ENCODE data around the gene MYF5. TPM values are rescaled to one million over a fixed set of nuclear protein-coding genes. Genes with fewer than 3 reads are reported as not detected.

Gene MYF5
- polyA plus RNA-seq, 3 donors, result not detected

DNA sequence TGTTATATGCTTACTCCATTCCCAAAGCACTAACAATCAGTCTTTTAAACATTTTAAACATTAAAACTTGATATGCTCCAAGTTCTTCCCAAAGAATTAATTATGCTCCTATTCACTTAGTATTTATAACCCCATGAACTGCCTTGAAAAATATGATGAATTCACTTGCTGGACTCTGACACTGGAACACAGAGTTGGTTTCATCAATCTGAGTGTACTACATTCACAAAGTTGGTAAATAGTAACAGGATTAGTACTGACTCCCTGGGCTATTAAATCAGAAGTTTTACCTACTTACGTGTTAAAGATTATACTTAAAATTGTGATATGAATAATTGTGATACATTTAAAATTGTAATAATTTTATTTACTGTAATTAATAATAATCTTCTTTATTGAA, 26.6 kb upstream of the MYF5 start:
- intact Hi-C loops (cut with micrococcal nuclease), result no loop called here
- no peaks in the 10 kb centered on the region for H3K27me3 ChIP-seq (ENCODE audit: control insufficient read depth in 2 of 2, insufficient read depth in 2 of 2, low read length in 2 of 2)
- no CpG with 5 or more reads among the region's 1 CpG for WGBS (ENCODE audit: insufficient coverage)
- no peak overlapping the region for H3K4me3 ChIP-seq (replicated peaks in 1 of 3; ENCODE audit: low read depth in 2 of 3, low read length in 3 of 3)
- H3K4me1 Mint-ChIP-seq, result no peaks in the 10 kb centered on the region
- no peak overlapping the region for H2AFZ ChIP-seq (ENCODE audit: insufficient read depth, low read depth, low read length, poor library complexity, severe bottlenecking)
- no peak overlapping the region for H3K27ac ChIP-seq (ENCODE audit: low read depth in 1 of 2, low read length in 2 of 2)
- peaks cover 0 to 2% (median 0%) of the 10 kb centered on the region in 3 donors for H3K27me3 Mint-ChIP-seq (ENCODE audit: low read depth in 3 of 3)
- no peak overlapping the region for H3K27ac Mint-ChIP-seq
- DNase-seq, result no peak
- no peaks in the 10 kb centered on the region for H3K79me2 ChIP-seq (ENCODE audit: insufficient read depth, low read length)
- no peaks in the 10 kb centered on the region for H3K36me3 Mint-ChIP-seq
- no peak overlapping the region for H3K9ac ChIP-seq (ENCODE audit: insufficient read depth, low read length, poor library complexity, severe bottlenecking)
- H3K9me3 Mint-ChIP-seq, result no peaks in the 10 kb centered on the region
- H3K4me1 ChIP-seq (ENCODE audit: control insufficient read depth in 1 of 2, insufficient read depth in 2 of 2, low read length in 2 of 2), result no peaks in the 10 kb centered on the region
- H3K4me2 ChIP-seq (replicated peaks; ENCODE audit: extremely low read depth, low read length, poor library complexity, severe bottlenecking), result no peak overlapping the region
- H3K36me3 ChIP-seq (replicated peaks in 1 of 2; ENCODE audit: control insufficient read depth in 1 of 2, insufficient read depth in 2 of 2, low read length in 2 of 2), result no peaks in the 10 kb centered on the region
- no peak overlapping the region for H3K4me3 Mint-ChIP-seq
- no peaks in the 10 kb centered on the region for H3K9me3 ChIP-seq (replicated peaks in 1 of 2; ENCODE audit: control insufficient read depth in 1 of 2, insufficient read depth in 1 of 2, low read length in 2 of 2)
- no peak for TF ChIP-seq CTCF (IDR thresholded peaks at IDR 0.05)
- H4K20me1 ChIP-seq (ENCODE audit: insufficient read depth, low read length), result no peaks in the 10 kb centered on the region

DNA sequence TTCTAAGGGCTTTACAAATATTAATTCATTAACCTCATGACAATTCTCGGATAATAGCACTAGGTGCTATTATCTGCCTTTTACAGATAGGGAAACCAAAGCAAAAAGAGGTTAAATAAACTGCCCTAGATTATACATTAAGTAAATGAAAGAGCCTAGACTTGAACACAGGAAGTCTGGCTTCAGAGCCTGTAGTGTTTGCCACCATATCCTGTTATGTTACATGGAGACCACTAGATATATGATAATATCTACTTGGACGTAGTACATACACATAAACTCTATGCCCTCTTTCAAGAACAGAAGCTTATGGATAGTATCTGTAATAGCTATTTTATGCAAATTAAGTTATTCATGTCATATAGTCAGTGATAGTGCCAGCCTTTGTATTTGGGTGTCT, 26.2 kb upstream of the MYF5 start:
- no peak overlapping the region for H3K27ac Mint-ChIP-seq
- H3K9ac ChIP-seq (ENCODE audit: insufficient read depth, low read length, poor library complexity, severe bottlenecking), result no peak overlapping the region
- H3K9me3 Mint-ChIP-seq, result no peaks in the 10 kb centered on the region
- no peaks in the 10 kb centered on the region for H3K79me2 ChIP-seq (ENCODE audit: insufficient read depth, low read length)
- H3K27ac ChIP-seq (ENCODE audit: low read depth in 1 of 2, low read length in 2 of 2), result no peak overlapping the region
- no peaks in the 10 kb centered on the region for H3K9me3 ChIP-seq (replicated peaks in 1 of 2; ENCODE audit: control insufficient read depth in 1 of 2, insufficient read depth in 1 of 2, low read length in 2 of 2)
- H2AFZ ChIP-seq (ENCODE audit: insufficient read depth, low read depth, low read length, poor library complexity, severe bottlenecking), result no peak overlapping the region
- no peak for TF ChIP-seq CTCF (IDR thresholded peaks at IDR 0.05)
- H3K36me3 ChIP-seq (replicated peaks in 1 of 2; ENCODE audit: control insufficient read depth in 1 of 2, insufficient read depth in 2 of 2, low read length in 2 of 2), result no peaks in the 10 kb centered on the region
- intact Hi-C loops (cut with micrococcal nuclease), result no loop called here
- no peaks in the 10 kb centered on the region for H3K27me3 ChIP-seq (ENCODE audit: control insufficient read depth in 2 of 2, insufficient read depth in 2 of 2, low read length in 2 of 2)
- H3K27me3 Mint-ChIP-seq (ENCODE audit: low read depth in 3 of 3), result peaks cover 0 to 2% (median 0%) of the 10 kb centered on the region in 3 donors
- H3K4me2 ChIP-seq (replicated peaks; ENCODE audit: extremely low read depth, low read length, poor library complexity, severe bottlenecking), result no peak overlapping the region
- DNase-seq, result no peak
- no peaks in the 10 kb centered on the region for H3K36me3 Mint-ChIP-seq
- no peaks in the 10 kb centered on the region for H4K20me1 ChIP-seq (ENCODE audit: insufficient read depth, low read length)
- no peaks in the 10 kb centered on the region for H3K4me1 ChIP-seq (ENCODE audit: control insufficient read depth in 1 of 2, insufficient read depth in 2 of 2, low read length in 2 of 2)
- no peaks in the 10 kb centered on the region for H3K4me1 Mint-ChIP-seq
- no peak overlapping the region for H3K4me3 Mint-ChIP-seq
- no CpG with 5 or more reads among the region's 2 CpGs for WGBS (ENCODE audit: insufficient coverage)
- H3K4me3 ChIP-seq (replicated peaks in 1 of 3; ENCODE audit: low read depth in 2 of 3, low read length in 3 of 3), result no peak overlapping the region
